Measurements from ENCODE around the gene PKDCC. TPM values are rescaled to one million over a fixed set of nuclear protein-coding genes. Genes with fewer than 3 reads are reported as not detected.

Gene PKDCC
- total and polyA plus RNA-seq, 4 donors = 2.0 to 76.0 (median 19.8) TPM

DNA sequence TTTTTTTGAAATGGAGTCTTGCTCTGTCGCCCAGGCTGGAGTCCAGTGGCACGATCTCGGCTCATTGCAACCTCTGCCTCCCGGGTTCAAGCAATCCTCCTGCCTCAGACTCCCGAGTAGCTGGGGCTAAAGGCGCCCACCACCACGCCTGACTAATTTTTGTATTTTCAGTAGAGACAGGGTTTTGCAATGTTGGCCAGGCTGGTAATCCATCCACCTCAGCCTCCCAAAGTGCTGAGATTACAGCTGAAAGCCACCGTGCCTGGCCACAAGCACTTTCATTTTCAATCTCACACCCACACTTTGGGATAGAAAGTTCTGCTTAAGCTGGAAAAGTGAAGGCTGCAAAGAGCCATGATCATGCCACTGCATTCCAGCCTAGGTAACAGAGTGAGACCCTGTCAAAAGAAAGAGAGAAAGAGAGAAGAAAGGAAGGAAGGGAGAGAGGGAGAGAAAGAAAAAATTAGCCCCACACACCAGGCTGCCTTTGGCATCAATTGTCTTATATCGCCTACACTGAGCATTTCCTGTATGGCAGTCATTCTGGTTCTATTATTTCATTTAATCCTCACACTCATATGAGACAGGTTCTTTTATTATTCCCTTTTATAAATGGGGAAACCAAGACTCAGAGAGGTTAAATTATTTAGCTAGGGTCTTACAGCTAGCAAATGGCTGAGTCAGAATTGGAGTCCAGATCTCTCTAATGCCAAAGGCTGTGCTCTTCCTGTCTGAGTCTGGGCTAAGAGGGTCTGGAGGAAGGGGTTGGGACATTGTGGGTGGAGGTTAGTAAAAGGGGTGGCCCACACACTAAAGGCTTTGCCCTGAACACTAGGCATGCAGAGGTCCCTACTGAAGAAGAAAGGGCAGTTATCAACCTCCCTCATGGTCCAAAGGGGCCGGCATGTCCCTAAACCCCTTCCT, 37.9 kb upstream of the PKDCC start:
- no peak for DNase-seq (ENCODE audit: low spot score)
- no peak overlapping the region for H3K4me3 ChIP-seq (ENCODE audit: low read depth in 1 of 3, low read length in 3 of 3)
- H3K27me3 ChIP-seq (ENCODE audit: control insufficient read depth in 4 of 4, insufficient read depth in 4 of 4, low read length in 3 of 4) = no peaks in the 10 kb centered on the region
- H3K27ac ChIP-seq (ENCODE audit: low read depth in 1 of 2, low read length in 2 of 2) = no peak overlapping the region
- 80% methylated on average over 10 of the region's 10 CpGs for WGBS
- H3K4me1 ChIP-seq (ENCODE audit: control insufficient read depth in 4 of 4, insufficient read depth in 4 of 4, low read length in 3 of 4) = no peaks in the 10 kb centered on the region
- no peaks in the 10 kb centered on the region for H3K36me3 ChIP-seq (ENCODE audit: control insufficient read depth in 4 of 4, insufficient read depth in 3 of 4, low read depth in 1 of 4, low read length in 3 of 4)
- TF ChIP-seq SP1 (IDR thresholded peaks at IDR 0.05) = no peak
- TF ChIP-seq GABPA (IDR thresholded peaks at IDR 0.05 in 1 of 2, conservative IDR thresholded peaks at IDR 0.05 in 1 of 2) = no peak
- TF ChIP-seq FOXA2 (IDR thresholded peaks at IDR 0.05) = no peak
- TF ChIP-seq, protein P1, sequence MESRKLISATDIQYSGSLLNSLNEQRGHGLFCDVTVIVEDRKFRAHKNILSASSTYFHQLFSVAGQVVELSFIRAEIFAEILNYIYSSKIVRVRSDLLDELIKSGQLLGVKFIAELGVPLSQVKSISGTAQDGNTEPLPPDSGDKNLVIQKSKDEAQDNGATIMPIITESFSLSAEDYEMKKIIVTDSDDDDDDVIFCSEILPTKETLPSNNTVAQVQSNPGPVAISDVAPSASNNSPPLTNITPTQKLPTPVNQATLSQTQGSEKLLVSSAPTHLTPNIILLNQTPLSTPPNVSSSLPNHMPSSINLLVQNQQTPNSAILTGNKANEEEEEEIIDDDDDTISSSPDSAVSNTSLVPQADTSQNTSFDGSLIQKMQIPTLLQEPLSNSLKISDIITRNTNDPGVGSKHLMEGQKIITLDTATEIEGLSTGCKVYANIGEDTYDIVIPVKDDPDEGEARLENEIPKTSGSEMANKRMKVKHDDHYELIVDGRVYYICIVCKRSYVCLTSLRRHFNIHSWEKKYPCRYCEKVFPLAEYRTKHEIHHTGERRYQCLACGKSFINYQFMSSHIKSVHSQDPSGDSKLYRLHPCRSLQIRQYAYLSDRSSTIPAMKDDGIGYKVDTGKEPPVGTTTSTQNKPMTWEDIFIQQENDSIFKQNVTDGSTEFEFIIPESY (IDR thresholded peaks at IDR 0.05) = no peak
- TF ChIP-seq RAD21 (IDR thresholded peaks at IDR 0.05) = no peak
- no peak for TF ChIP-seq HNF4G (IDR thresholded peaks at IDR 0.05)
- TF ChIP-seq HNF4A (conservative IDR thresholded peaks at IDR 0.05) = no peak
- TF ChIP-seq NR2F2 (IDR thresholded peaks at IDR 0.05) = no peak
- TF ChIP-seq JUND (IDR thresholded peaks at IDR 0.05) = no peak
- TF ChIP-seq RXRA (IDR thresholded peaks at IDR 0.05) = no peak
- TF ChIP-seq MAX (IDR thresholded peaks at IDR 0.05) = no peak
- TF ChIP-seq TAF1 (conservative IDR thresholded peaks at IDR 0.05) = no peak
- TF ChIP-seq, protein P2, sequence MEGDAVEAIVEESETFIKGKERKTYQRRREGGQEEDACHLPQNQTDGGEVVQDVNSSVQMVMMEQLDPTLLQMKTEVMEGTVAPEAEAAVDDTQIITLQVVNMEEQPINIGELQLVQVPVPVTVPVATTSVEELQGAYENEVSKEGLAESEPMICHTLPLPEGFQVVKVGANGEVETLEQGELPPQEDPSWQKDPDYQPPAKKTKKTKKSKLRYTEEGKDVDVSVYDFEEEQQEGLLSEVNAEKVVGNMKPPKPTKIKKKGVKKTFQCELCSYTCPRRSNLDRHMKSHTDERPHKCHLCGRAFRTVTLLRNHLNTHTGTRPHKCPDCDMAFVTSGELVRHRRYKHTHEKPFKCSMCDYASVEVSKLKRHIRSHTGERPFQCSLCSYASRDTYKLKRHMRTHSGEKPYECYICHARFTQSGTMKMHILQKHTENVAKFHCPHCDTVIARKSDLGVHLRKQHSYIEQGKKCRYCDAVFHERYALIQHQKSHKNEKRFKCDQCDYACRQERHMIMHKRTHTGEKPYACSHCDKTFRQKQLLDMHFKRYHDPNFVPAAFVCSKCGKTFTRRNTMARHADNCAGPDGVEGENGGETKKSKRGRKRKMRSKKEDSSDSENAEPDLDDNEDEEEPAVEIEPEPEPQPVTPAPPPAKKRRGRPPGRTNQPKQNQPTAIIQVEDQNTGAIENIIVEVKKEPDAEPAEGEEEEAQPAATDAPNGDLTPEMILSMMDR (IDR thresholded peaks at IDR 0.05; ENCODE audit: low read depth, low read length, missing input control) = no peak
- TF ChIP-seq YY1 (IDR thresholded peaks at IDR 0.05) = no peak
- no peak for TF ChIP-seq REST (IDR thresholded peaks at IDR 0.05)
- TF ChIP-seq FOXA1 (IDR thresholded peaks at IDR 0.05) = no peak
- no peak overlapping the region for H3K9ac ChIP-seq (ENCODE audit: low read depth in 1 of 2, low read length in 2 of 2)
- H3K9me3 ChIP-seq (ENCODE audit: control insufficient read depth in 4 of 4, low read length in 3 of 4) = no peaks in the 10 kb centered on the region

Data from liver (tissue), 9 donors.